Caco-2 (cell line): ENCODE results near the gene POLR1D. TPM values are rescaled to one million over a fixed set of nuclear protein-coding genes. Genes with fewer than 3 reads are reported as not detected.
"Not testable (repeated sequence)": the region's sequence is repeated elsewhere in the genome, so short reads cannot be mapped to it uniquely, and the experiment has no call there.

Experiments
- BruUV-seq: library from RNA; stranded (reverse); fragments of 400-500 nt; replicated peaks from 2 replicates; lab custom pipeline; 2021; lab: Mats Ljungman, UMichigan
- CTCF ChIA-PET: fragments of 300-600 bp; sonication (Branson Sonifier 250); formaldehyde crosslinking; loops from one replicate; lab custom pipeline; 2022; ENCODE audit warnings: antibody characterized with exemption; lab: Charles Lee
- POLR2A ChIA-PET: fragments of 300-600 bp; sonication (Branson Sonifier 250); formaldehyde crosslinking; loops from one replicate; lab custom pipeline; 2022; ENCODE audit warnings: antibody characterized with exemption; lab: Charles Lee
- DNase-seq, 2 experiments: peaks; one replicate each; pipeline versions ENCODE4 v3.0.0 to v3.0.0-alpha.2; 2020 to 2022
- H3K27me3 ChIP-seq: replicated peaks from 2 replicates; pipeline ENCODE4 v1.6.0; 2011; ENCODE audit warnings: low read length; ENCODE audit not compliant: control insufficient read depth, insufficient read depth
- H3K36me3 ChIP-seq: 2 replicates; pipeline ENCODE4 v1.5.1; 2011; ENCODE audit warnings: low read length; ENCODE audit not compliant: control insufficient read depth, insufficient read depth
- H3K4me1 ChIP-seq: fragments of 250-450 bp; sonication (Bioruptor Pico); 2 replicates; pipeline ENCODE4 v1.5.1; 2020; ENCODE audit warnings: mild to moderate bottlenecking
- H3K4me3 ChIP-seq: 2 replicates; pipeline ENCODE4 v1.5.1; 2011; ENCODE audit warnings: low read depth, mild to moderate bottlenecking, control low read depth, low read length
- H3K9me3 ChIP-seq: fragments of 250-450 bp; sonication (Bioruptor Pico); 2 replicates; pipeline ENCODE4 v1.5.1; 2020; ENCODE audit warnings: mild to moderate bottlenecking, moderate library complexity
- H3K27ac Mint-ChIP-seq: one replicate; pipeline ENCODE4 v1.8.0; 2022; ENCODE audit warnings: mixed read lengths; ENCODE audit not compliant: unreplicated experiment
- H3K27me3 Mint-ChIP-seq: one replicate; pipeline ENCODE4 v1.8.0; 2022; ENCODE audit warnings: mixed read lengths; ENCODE audit not compliant: insufficient read depth, unreplicated experiment
- H3K36me3 Mint-ChIP-seq: one replicate; pipeline ENCODE4 v1.8.0; 2022; ENCODE audit warnings: mild to moderate bottlenecking, mixed read lengths; ENCODE audit not compliant: insufficient read depth, unreplicated experiment
- H3K4me1 Mint-ChIP-seq: one replicate; pipeline ENCODE4 v1.8.0; 2022; ENCODE audit warnings: low read depth, mixed read lengths; ENCODE audit not compliant: unreplicated experiment
- H3K4me3 Mint-ChIP-seq: one replicate; pipeline ENCODE4 v1.8.0; 2022; ENCODE audit warnings: mild to moderate bottlenecking, moderate library complexity, mixed read lengths; ENCODE audit not compliant: unreplicated experiment
- H3K9me3 Mint-ChIP-seq: one replicate; pipeline ENCODE4 v1.8.0; 2022; ENCODE audit warnings: mixed read lengths; ENCODE audit not compliant: unreplicated experiment
- intact Hi-C: fragments of 100-400 bp; cut with micrococcal nuclease; formaldehyde crosslinking; loops from one replicate; pipeline ENCODE4 v1.10.0; 2022; ENCODE audit not compliant: unreplicated experiment
- total RNA-seq: library from RNA; stranded (reverse); gene quantifications from 2 replicates; pipeline ENCODE4 v1.2.3, GENCODE V29; 2022
- TF ChIP-seq, protein P1 (sequence below), 2 experiments: fragments of 200-600 bp in 1 of 2; IDR thresholded peaks; 1 replicate in 1 of 2; 2 replicates in 1 of 2; pipeline versions ENCODE4 v1.5.1 to v1.8.0; 2011 to 2022; ENCODE audit warnings: antibody characterized with exemption in 1 of 2, control low read depth in 1 of 2, inconsistent platforms in 1 of 2, low read depth in 1 of 2, low read length in 1 of 2, mild to moderate bottlenecking in 1 of 2, moderate library complexity in 1 of 2; ENCODE audit not compliant: insufficient read depth in 1 of 2, severe bottlenecking in 1 of 2, unreplicated experiment in 1 of 2

POLR1D gene
- total RNA-seq, 1 experiment from 2014 or later, result 201 TPM

DNA sequence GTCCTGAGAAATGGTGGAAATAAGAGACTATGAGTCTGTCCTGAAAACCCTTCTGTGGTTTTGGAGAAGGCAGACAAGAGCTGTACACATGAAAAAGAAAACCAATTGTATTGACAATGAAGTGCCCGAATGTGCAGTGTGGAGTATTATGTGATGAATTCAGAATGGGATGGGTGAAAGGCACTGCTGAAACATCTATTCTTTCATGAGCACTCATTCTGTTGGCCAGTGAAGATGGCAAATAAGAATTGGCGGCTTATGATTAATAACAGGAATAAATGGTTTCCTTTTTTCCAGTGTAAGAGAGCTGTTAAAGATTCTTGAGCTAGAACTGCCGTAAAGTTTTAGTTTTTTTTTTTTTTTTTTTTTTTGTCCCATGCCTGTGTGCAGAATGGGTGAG is 5.7 kb downstream of the POLR1D start:
- Mint-ChIP-seq H3K36me3 (peaks cover 44% of the 10 kb centered on the region), H3K27ac (no peak overlapping the region), H3K4me3 (no peak overlapping the region), H3K27me3 (no peaks in the 10 kb centered on the region), H3K9me3 (no peaks in the 10 kb centered on the region), H3K4me1 (peaks cover 40% of the 10 kb centered on the region)
- Histone ChIP-seq H3K4me1 (peaks cover 33% of the 10 kb centered on the region), H3K4me3 (no peak overlapping the region), H3K9me3 (no peaks in the 10 kb centered on the region), H3K36me3 (no peaks in the 10 kb centered on the region), H3K27me3 (no peaks in the 10 kb centered on the region)
- intact Hi-C loops, result loop anchor here (10.0 kb wide), 1 partner anchor 663 kb away; no protein-coding TSS in a partner anchor
- no peak for DNase-seq
- TF ChIP-seq, protein P1, sequence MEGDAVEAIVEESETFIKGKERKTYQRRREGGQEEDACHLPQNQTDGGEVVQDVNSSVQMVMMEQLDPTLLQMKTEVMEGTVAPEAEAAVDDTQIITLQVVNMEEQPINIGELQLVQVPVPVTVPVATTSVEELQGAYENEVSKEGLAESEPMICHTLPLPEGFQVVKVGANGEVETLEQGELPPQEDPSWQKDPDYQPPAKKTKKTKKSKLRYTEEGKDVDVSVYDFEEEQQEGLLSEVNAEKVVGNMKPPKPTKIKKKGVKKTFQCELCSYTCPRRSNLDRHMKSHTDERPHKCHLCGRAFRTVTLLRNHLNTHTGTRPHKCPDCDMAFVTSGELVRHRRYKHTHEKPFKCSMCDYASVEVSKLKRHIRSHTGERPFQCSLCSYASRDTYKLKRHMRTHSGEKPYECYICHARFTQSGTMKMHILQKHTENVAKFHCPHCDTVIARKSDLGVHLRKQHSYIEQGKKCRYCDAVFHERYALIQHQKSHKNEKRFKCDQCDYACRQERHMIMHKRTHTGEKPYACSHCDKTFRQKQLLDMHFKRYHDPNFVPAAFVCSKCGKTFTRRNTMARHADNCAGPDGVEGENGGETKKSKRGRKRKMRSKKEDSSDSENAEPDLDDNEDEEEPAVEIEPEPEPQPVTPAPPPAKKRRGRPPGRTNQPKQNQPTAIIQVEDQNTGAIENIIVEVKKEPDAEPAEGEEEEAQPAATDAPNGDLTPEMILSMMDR (IDR thresholded peaks at IDR 0.05; ENCODE audit: insufficient read depth in 1 of 2, low read depth in 1 of 2, low read length in 1 of 2, severe bottlenecking in 1 of 2, unreplicated experiment in 1 of 2), result no peak
- no TSS peak for BruUV-seq
- ChIA-PET CTCF (no interaction called here), POLR2A (no interaction called here)

DNA sequence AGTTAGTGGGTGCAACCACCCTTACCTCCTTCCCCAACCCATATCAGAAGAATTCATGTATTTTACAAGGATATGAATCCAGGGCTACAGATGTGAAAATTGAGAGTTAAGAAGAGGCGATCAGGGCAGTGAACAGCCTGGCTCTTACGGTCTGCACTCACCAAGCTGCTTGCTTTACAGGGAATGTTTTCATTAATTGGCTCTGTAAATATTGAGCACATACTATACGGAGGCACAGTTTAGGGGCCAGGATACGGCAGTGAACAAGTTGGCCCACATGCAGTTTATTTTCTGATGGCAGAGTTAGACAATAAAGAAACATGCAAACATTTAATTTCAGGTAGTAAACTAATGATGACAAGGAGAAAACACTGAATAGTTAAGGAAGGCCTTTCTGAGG is 6.4 kb downstream of the POLR1D start:
- intact Hi-C loops, result loop anchor here (10.0 kb wide), 1 partner anchor 663 kb away; no protein-coding TSS in a partner anchor
- Histone ChIP-seq H3K36me3 (no peaks in the 10 kb centered on the region), H3K27me3 (no peaks in the 10 kb centered on the region), H3K9me3 (no peaks in the 10 kb centered on the region), H3K4me3 (no peak overlapping the region), H3K4me1 (peaks cover 26% of the 10 kb centered on the region)
- Mint-ChIP-seq H3K36me3 (peaks cover 37% of the 10 kb centered on the region), H3K9me3 (no peaks in the 10 kb centered on the region), H3K4me3 (no peak overlapping the region), H3K4me1 (peaks cover 33% of the 10 kb centered on the region), H3K27me3 (no peaks in the 10 kb centered on the region), H3K27ac (no peak overlapping the region)
- POLR2A ChIA-PET, result no interaction called here
- no TSS peak for BruUV-seq
- TF ChIP-seq, protein P1 (IDR thresholded peaks at IDR 0.05; ENCODE audit: insufficient read depth in 1 of 2, low read depth in 1 of 2, low read length in 1 of 2, severe bottlenecking in 1 of 2, unreplicated experiment in 1 of 2), result no peak
- CTCF ChIA-PET, result no interaction called here
- no peak for DNase-seq

DNA sequence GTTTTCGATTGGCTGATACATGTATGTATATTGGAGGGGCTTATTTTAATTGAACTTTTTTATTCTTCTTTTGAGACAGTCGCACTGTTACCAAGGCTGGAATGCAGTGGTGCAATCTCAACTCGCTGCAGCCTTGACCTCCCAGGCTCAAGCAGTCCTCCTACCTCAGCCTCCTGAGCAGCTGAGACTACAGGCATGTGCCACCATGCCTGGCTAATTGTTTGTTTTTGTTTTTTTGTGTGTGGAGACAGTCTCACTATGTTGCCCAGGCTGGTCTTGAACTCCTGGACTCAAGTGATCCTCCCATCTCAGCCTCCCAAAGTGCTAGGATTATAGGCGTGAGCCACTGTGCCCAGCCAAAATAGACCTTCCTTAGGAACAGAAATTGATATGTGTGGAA is 7.1 kb downstream of the POLR1D start:
- BruUV-seq, H3K27ac Mint-ChIP-seq, H3K27me3 Mint-ChIP-seq, H3K27me3 ChIP-seq, H3K4me3 ChIP-seq, H3K36me3 ChIP-seq, CTCF ChIA-PET, POLR2A ChIA-PET, DNase-seq, H3K4me3 Mint-ChIP-seq, H3K9me3 ChIP-seq, H3K9me3 Mint-ChIP-seq: not testable (repeated sequence)
- H3K36me3 Mint-ChIP-seq, result peaks cover 30% of the 10 kb centered on the region
- peaks cover 19% of the 10 kb centered on the region for H3K4me1 ChIP-seq
- peaks cover 33% of the 10 kb centered on the region for H3K4me1 Mint-ChIP-seq
- intact Hi-C loops, result loop anchor here (10.0 kb wide), 1 partner anchor 664 kb away; no protein-coding TSS in a partner anchor
